OCI-LY7 (cell line): ENCODE results near the gene CHPF2. TPM values are rescaled to one million over a fixed set of nuclear protein-coding genes. Genes with fewer than 3 reads are reported as not detected.

Source experiments
- BruUV-seq: library from RNA; stranded (reverse); fragments of 400-500 nt; replicated peaks from 2 replicates; lab custom pipeline; 2021; lab: Mats Ljungman, UMichigan
- CTCF ChIA-PET: fragments of 300-600 bp; sonication (Branson Sonifier 250); formaldehyde crosslinking; loops from one replicate; lab custom pipeline; 2022; ENCODE audit warnings: antibody characterized with exemption; ENCODE audit not compliant: unreplicated experiment; lab: Charles Lee
- POLR2A ChIA-PET: fragments of 300-600 bp; sonication (Branson Sonifier 250); formaldehyde crosslinking; loops from one replicate; lab custom pipeline; 2022; ENCODE audit warnings: antibody characterized with exemption; lab: Charles Lee
- DNase-seq: peaks from one replicate; pipeline ENCODE4 v3.0.0-alpha.2; 2015; ENCODE audit warnings: low spot score
- H2AFZ ChIP-seq: fragments of 200-600 bp; sonication (generic), shearing (Covaris generic); 2 replicates; pipeline ENCODE4 v1.6.1; 2014; ENCODE audit warnings: mild to moderate bottlenecking, antibody characterized with exemption, low read length, moderate library complexity
- H3K27ac ChIP-seq: fragments of 200-600 bp; sonication (generic); 2 replicates; pipeline ENCODE4 v1.5.1; 2014; ENCODE audit warnings: mixed run types, low read depth, mild to moderate bottlenecking, moderate library complexity, low read length, inconsistent platforms; ENCODE audit not compliant: poor library complexity, severe bottlenecking
- H3K36me3 ChIP-seq: fragments of 200-600 bp; sonication (generic); 2 replicates; pipeline ENCODE4 v1.6.1; 2014; ENCODE audit warnings: mild to moderate bottlenecking, antibody characterized with exemption, low read length, moderate library complexity, mixed read lengths; ENCODE audit not compliant: insufficient read depth
- H3K4me1 ChIP-seq: fragments of 200-600 bp; sonication (generic); 2 replicates; pipeline ENCODE4 v1.5.1; 2014; ENCODE audit warnings: mild to moderate bottlenecking, low read length; ENCODE audit not compliant: insufficient read depth, poor library complexity, severe bottlenecking
- H3K4me2 ChIP-seq: fragments of 200-600 bp; sonication (generic); 2 replicates; pipeline ENCODE4 v1.6.1; 2014; ENCODE audit warnings: mild to moderate bottlenecking, low read length
- H3K4me3 ChIP-seq: fragments of 200-600 bp; sonication (generic); 2 replicates; pipeline ENCODE4 v1.5.1; 2014; ENCODE audit warnings: mild to moderate bottlenecking, low read depth, low read length; ENCODE audit not compliant: poor library complexity, severe bottlenecking
- H3K79me2 ChIP-seq: fragments of 200-600 bp; sonication (generic); 2 replicates; pipeline ENCODE4 v1.6.1; 2016; ENCODE audit warnings: low read depth, mild to moderate bottlenecking, low read length, moderate library complexity, mixed read lengths; ENCODE audit not compliant: insufficient read depth
- H3K9me2 ChIP-seq: fragments of 200-600 bp; sonication (generic); 2 replicates; pipeline ENCODE4 v1.6.1; 2016; ENCODE audit warnings: mild to moderate bottlenecking, low read length, mixed read lengths; ENCODE audit not compliant: insufficient read depth
- H3K9me3 ChIP-seq: fragments of 200-600 bp; sonication (generic); 2 replicates; pipeline ENCODE4 v1.6.1; 2014; ENCODE audit warnings: mild to moderate bottlenecking, mixed run types, low read length, mixed read lengths
- H4K20me1 ChIP-seq: fragments of 200-600 bp; sonication (generic); 2 replicates; pipeline ENCODE4 v1.6.1; 2014; ENCODE audit warnings: mild to moderate bottlenecking, antibody characterized with exemption, low read length, moderate library complexity, mixed read lengths; ENCODE audit not compliant: insufficient read depth
- EZH2phosphoT487 ChIP-seq: fragments of 200-600 bp; sonication (generic); IDR thresholded peaks from 2 replicates; pipeline ENCODE4 v1.6.1; 2018; ENCODE audit warnings: low read depth, borderline replicate concordance, mild to moderate bottlenecking, mixed run types, antibody characterized with exemption, low read length, moderate library complexity, mixed read lengths
- intact Hi-C: fragments of 100-400 bp; cut with micrococcal nuclease; formaldehyde crosslinking; loops from one replicate; pipeline ENCODE4 v1.10.0; 2022; ENCODE audit not compliant: unreplicated experiment
- total RNA-seq, 2 experiments: library from RNA; depleted of rRNA in 1 of 2; stranded (reverse); fragments of >200 nt in 1 of 2; shearing (Covaris generic) in 1 of 2; gene quantifications; 2 replicates each; pipeline ENCODE4 v1.2.3, GENCODE V29; 2014 to 2022
- TF ChIP-seq, protein P1 (sequence below): fragments of 200-600 bp; sonication (generic); conservative IDR thresholded peaks from 2 replicates; pipeline ENCODE4 v1.5.1; 2014; ENCODE audit warnings: mild to moderate bottlenecking, antibody characterized with exemption, low read length, moderate library complexity, mixed read lengths

The CHPF2 gene
- total RNA-seq, 2 experiments from 2014 or later: 27.0 to 29.8 TPM

DNA sequence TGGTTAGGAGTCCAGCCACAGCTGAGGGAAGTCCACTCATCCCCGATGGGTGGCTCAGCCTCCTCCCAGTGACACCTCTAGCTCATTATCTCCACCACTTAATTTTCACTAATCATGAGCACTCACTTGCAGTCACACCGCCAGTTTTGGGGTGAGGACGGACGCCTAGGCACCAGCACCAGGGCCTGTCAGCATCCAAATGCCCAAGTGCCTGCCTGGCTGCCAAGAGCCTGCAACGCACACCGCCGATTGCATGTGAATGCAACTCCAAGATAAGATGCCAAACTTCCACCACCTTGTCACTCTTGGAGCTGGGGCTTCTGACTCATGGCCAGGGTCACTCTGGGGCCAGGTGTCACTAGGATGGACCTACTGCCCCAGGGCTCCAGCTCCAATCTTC lies 40.6 kb downstream of the CHPF2 start:
- no peak overlapping the region for H3K4me2 ChIP-seq
- H3K9me3 ChIP-seq: no peaks in the 10 kb centered on the region
- BruUV-seq: no TSS peak
- H2AFZ ChIP-seq: no peak overlapping the region
- no peaks in the 10 kb centered on the region for H3K36me3 ChIP-seq
- H3K27ac ChIP-seq: no peak overlapping the region
- no peaks in the 10 kb centered on the region for H4K20me1 ChIP-seq
- no peak overlapping the region for H3K4me3 ChIP-seq
- peaks cover 12% of the 10 kb centered on the region for H3K4me1 ChIP-seq
- no peaks in the 10 kb centered on the region for H3K79me2 ChIP-seq
- ChIA-PET POLR2A (interaction anchor here (0.6 kb wide), 1 partner anchor 24 kb away, joined by 3 read pairs; no protein-coding TSS in a partner anchor), CTCF (interaction anchor here (0.5 kb wide), 1 partner anchor 248 kb away, joined by 4 read pairs; the partner anchor contains the start of gene ATG9B)
- intact Hi-C loops: no loop called here
- no peak for TF ChIP-seq EZH2phosphoT487
- TF ChIP-seq, protein P1, sequence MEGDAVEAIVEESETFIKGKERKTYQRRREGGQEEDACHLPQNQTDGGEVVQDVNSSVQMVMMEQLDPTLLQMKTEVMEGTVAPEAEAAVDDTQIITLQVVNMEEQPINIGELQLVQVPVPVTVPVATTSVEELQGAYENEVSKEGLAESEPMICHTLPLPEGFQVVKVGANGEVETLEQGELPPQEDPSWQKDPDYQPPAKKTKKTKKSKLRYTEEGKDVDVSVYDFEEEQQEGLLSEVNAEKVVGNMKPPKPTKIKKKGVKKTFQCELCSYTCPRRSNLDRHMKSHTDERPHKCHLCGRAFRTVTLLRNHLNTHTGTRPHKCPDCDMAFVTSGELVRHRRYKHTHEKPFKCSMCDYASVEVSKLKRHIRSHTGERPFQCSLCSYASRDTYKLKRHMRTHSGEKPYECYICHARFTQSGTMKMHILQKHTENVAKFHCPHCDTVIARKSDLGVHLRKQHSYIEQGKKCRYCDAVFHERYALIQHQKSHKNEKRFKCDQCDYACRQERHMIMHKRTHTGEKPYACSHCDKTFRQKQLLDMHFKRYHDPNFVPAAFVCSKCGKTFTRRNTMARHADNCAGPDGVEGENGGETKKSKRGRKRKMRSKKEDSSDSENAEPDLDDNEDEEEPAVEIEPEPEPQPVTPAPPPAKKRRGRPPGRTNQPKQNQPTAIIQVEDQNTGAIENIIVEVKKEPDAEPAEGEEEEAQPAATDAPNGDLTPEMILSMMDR: no peak
- DNase-seq: no peak
- no peaks in the 10 kb centered on the region for H3K9me2 ChIP-seq

DNA sequence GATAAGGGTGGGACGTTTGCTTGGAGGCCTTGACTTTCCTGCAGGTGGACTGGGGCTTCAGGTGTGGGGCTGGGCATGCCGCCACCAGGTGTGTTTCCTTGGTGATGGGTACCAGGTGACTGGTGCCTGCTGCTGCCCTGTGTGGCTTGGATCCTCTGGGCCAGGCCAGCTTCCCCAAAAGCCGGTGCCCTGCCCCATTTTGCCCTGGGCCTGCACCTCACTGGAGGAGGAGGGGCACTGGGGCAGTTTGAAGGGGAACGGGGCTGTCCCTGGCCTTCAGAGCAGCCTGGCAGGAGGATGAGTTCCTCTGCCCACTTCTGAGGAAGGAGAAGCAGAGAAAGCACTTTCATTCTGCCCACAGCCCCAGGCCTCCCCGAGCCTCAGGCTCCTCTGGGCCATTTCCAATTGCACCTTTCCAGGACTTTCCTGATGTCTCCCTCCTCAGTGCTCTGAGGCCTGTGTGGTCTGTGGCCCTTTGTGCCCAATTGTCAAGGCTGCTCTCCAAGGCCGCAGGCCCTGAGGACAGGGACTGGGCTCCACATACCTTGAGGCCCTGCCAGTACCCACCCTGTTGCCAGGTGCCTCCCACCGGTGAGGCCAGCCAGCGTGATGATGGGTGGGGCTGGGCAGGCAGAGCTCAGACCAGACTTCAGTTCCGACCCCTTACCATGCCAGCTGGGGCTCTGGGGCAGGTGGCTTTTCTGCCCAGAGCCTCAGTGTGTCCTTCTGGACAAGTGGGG lies 41.5 kb downstream of the CHPF2 start:
- POLR2A ChIA-PET: interaction anchor here (0.6 kb wide), 1 partner anchor 23 kb away, joined by 3 read pairs; no protein-coding TSS in a partner anchor
- no peaks in the 10 kb centered on the region for H3K9me2 ChIP-seq
- no TSS peak for BruUV-seq
- H3K27ac ChIP-seq: no peak overlapping the region
- H3K4me2 ChIP-seq: no peak overlapping the region
- H3K36me3 ChIP-seq: no peaks in the 10 kb centered on the region
- no peak for DNase-seq
- no peak overlapping the region for H3K4me3 ChIP-seq
- intact Hi-C loops: no loop called here
- TF ChIP-seq EZH2phosphoT487: no peak
- TF ChIP-seq, protein P1: no peak
- H3K79me2 ChIP-seq: no peaks in the 10 kb centered on the region
- no peaks in the 10 kb centered on the region for H3K9me3 ChIP-seq
- H4K20me1 ChIP-seq: no peaks in the 10 kb centered on the region
- CTCF ChIA-PET: no interaction called here
- no peak overlapping the region for H2AFZ ChIP-seq
- H3K4me1 ChIP-seq: peaks cover 12% of the 10 kb centered on the region

DNA sequence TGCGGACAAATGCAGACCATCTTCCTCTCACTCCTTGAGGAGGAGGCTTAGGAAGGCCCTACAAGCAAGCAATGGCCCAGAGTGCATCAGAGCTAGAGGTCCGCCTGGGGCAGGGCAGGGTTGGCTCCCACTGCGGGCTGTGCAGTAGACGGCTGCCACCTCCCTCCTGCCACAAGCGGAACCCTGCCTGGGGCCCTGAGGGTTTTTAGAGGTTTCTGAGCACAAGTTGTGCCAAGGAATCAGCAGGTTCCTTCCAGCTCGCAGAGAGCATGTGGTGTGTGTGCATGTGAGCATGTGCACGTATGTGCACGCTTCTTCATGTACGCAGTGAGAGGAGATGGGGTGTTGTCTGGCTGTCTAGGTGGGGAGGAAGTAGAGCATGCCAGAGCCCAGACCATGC lies 42.1 kb downstream of the CHPF2 start:
- CTCF ChIA-PET: no interaction called here
- intact Hi-C loops: no loop called here
- TF ChIP-seq, protein P1: no peak
- no peak for TF ChIP-seq EZH2phosphoT487

More for the DNA sequence above, 42.1 kb downstream of the CHPF2 start:
- Histone ChIP-seq H3K9me3 (no peaks in the 10 kb centered on the region), H4K20me1 (no peaks in the 10 kb centered on the region), H2AFZ (no peak overlapping the region), H3K4me1 (peaks cover 12% of the 10 kb centered on the region), H3K79me2 (no peaks in the 10 kb centered on the region), H3K4me2 (no peak overlapping the region), H3K27ac (no peak overlapping the region), H3K9me2 (no peaks in the 10 kb centered on the region), H3K4me3 (no peak overlapping the region), H3K36me3 (no peaks in the 10 kb centered on the region)
- DNase-seq: no peak
- BruUV-seq: no TSS peak
- POLR2A ChIA-PET: no interaction called here
